WTC11 (cell line): Measurements from ENCODE around the gene DTX4. TPM values are rescaled to one million over a fixed set of nuclear protein-coding genes. Genes with fewer than 3 reads are reported as not detected.

Source experiments
- ATAC-seq: fragments of 200-7000 bp; cut with Tn5 transposase; 2 replicates; pipeline ENCODE4 v1.10.0; 2021; ENCODE audit warnings: mild to moderate bottlenecking, moderate library complexity
- CTCF ChIA-PET: fragments of 300-600 bp; sonication (Branson Sonifier 250); formaldehyde crosslinking; loops from one replicate; lab custom pipeline; 2021; ENCODE audit warnings: antibody characterized with exemption; lab: Charles Lee
- POLR2A ChIA-PET: fragments of 350-600 bp; sonication (Branson Sonifier 250); formaldehyde crosslinking; loops from one replicate; lab custom pipeline; 2021; ENCODE audit warnings: antibody characterized with exemption; lab: Charles Lee
- DNase-seq: peaks from one replicate; pipeline ENCODE4 v3.0.0; 2021; ENCODE audit warnings: low spot score
- H3K27ac Mint-ChIP-seq: 2 replicates; pipeline ENCODE4 v1.8.0; 2021; ENCODE audit warnings: mixed read lengths
- H3K27me3 Mint-ChIP-seq: 2 replicates; pipeline ENCODE4 v1.8.0; 2021; ENCODE audit warnings: low read depth, mild to moderate bottlenecking, moderate library complexity, mixed read lengths
- H3K36me3 Mint-ChIP-seq: 2 replicates; pipeline ENCODE4 v1.8.0; 2021; ENCODE audit warnings: mixed read lengths
- H3K4me1 Mint-ChIP-seq: 2 replicates; pipeline ENCODE4 v1.8.0; 2022; ENCODE audit warnings: mixed read lengths
- H3K4me3 Mint-ChIP-seq: 2 replicates; pipeline ENCODE4 v1.8.0; 2021; ENCODE audit warnings: mild to moderate bottlenecking, moderate library complexity, mixed read lengths
- H3K9me3 Mint-ChIP-seq: 2 replicates; pipeline ENCODE4 v1.8.0; 2021; ENCODE audit warnings: mixed read lengths
- CREM ChIP-seq: sonication (generic); formaldehyde crosslinking; IDR thresholded peaks from 2 replicates; pipeline ENCODE4 v1.8.1; 2022; ENCODE audit warnings: mild to moderate bottlenecking, missing genetic modification reagents, moderate library complexity
- CTCF ChIP-seq: fragments of 200-600 bp; IDR thresholded peaks from 2 replicates; pipeline ENCODE4 v1.8.0; 2022; ENCODE audit warnings: antibody characterized with exemption
- E2F5 ChIP-seq: sonication (generic); formaldehyde crosslinking; IDR thresholded peaks from 2 replicates; pipeline ENCODE4 v1.8.1; 2022; ENCODE audit warnings: mild to moderate bottlenecking, moderate library complexity, missing genetic modification reagents
- SMAD3 ChIP-seq: sonication (generic); formaldehyde crosslinking; IDR thresholded peaks from 2 replicates; pipeline ENCODE4 v1.8.0; 2022; ENCODE audit warnings: missing genetic modification reagents, mild to moderate bottlenecking, borderline replicate concordance
- STAT6 ChIP-seq: sonication (generic); formaldehyde crosslinking; conservative IDR thresholded peaks from 2 replicates; pipeline ENCODE4 v1.8.1; 2023; ENCODE audit warnings: mild to moderate bottlenecking, low read depth, missing genetic modification reagents, moderate library complexity
- ZNF281 ChIP-seq: sonication (generic); formaldehyde crosslinking; IDR thresholded peaks from 2 replicates; pipeline ENCODE4 v1.8.0; 2023; ENCODE audit warnings: mild to moderate bottlenecking, missing genetic modification reagents
- ZNF671 ChIP-seq: fragments of 250-450 bp; sonication (Bioruptor Pico); IDR thresholded peaks from 2 replicates; pipeline ENCODE4 v1.8.0; 2021; ENCODE audit warnings: mild to moderate bottlenecking
- total RNA-seq: library from RNA; stranded (reverse); gene quantifications from 3 replicates; pipeline ENCODE4 v1.2.3, GENCODE V29; 2021
- TF ChIP-seq, protein P1 (sequence below): sonication (generic); formaldehyde crosslinking; IDR thresholded peaks from 2 replicates; pipeline ENCODE4 v1.8.0; 2023; ENCODE audit warnings: missing genetic modification reagents, mild to moderate bottlenecking, borderline replicate concordance

DTX4 gene
- total RNA-seq, 1 experiment from 2014 or later, result 15.5 TPM

DNA sequence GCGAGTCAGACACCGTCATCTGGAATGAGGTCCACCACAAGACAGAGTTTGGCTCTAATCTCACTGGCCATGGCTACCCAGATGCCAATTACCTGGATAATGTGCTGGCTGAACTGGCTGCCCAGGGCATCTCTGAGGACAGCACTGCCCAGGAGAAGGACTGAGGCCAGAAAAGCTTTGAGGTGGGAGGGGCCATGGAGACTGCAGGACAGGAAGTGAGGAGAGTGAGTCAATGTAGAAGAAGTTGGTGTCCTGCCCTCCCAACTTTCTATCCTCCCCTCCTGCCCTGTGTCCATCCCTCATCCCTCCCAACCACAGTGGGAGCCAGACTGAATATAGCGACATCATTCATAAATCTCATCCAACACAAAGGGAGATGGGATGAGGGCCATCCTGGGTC is 32.8 kb downstream of the DTX4 start:
- ChIA-PET POLR2A (no interaction called here), CTCF (interaction anchor here (0.9 to 4.3 kb wide), 3 partner anchors 18 to 23 kb away, joined by 3 to 38 read pairs (median 4); no protein-coding TSS in a partner anchor)
- Mint-ChIP-seq H3K27me3 (no peaks in the 10 kb centered on the region), H3K4me1 (peaks cover 6% of the 10 kb centered on the region), H3K36me3 (peaks cover 33% of the 10 kb centered on the region), H3K27ac (no peak overlapping the region), H3K4me3 (no peak overlapping the region), H3K9me3 (no peaks in the 10 kb centered on the region)
- DNase-seq (no peak), ATAC-seq (no peak)
- no peak for TF ChIP-seq CREM (CRISPR knock-in tag)
- TF ChIP-seq ZNF281 (CRISPR knock-in tag), result no peak
- no peak for TF ChIP-seq CTCF
- no peak for TF ChIP-seq STAT6 (CRISPR knock-in tag)
- no peak for TF ChIP-seq E2F5 (CRISPR knock-in tag)

DNA sequence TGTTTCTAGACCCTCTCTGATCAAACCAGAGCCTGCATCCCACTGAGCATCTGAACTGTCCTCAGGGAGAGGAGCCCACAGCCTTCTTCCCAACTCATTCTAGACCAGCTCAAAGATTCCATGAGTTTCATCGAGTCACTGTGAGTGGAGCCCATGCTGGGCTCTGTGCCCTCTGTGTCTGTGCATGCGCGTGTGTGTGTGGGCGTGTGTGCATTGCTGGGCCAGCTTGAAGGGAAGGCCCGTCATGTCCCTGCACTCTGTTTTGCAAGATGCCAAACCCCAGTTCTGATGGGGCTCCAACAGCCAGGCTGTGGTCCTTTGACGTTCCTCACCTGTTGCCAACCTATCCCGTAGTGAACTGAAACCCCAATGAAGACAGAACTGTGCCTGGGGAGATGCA is 33.7 kb downstream of the DTX4 start:
- H3K4me1 Mint-ChIP-seq, result peaks cover 6% of the 10 kb centered on the region
- no peak overlapping the region for H3K4me3 Mint-ChIP-seq
- ChIA-PET POLR2A (interaction anchor here (1.0 kb wide), 1 partner anchor 23 kb away, joined by 6 read pairs; no protein-coding TSS in a partner anchor), CTCF (interaction anchor here (1.1 to 4.3 kb wide), 7 partner anchors 15 to 235 kb away, joined by 3 to 38 read pairs (median 4); partner anchors contain the start of gene DTX4)
- ATAC-seq (no peak), DNase-seq (no peak)
- H3K9me3 Mint-ChIP-seq, result no peaks in the 10 kb centered on the region
- H3K27ac Mint-ChIP-seq, result no peak overlapping the region
- TF ChIP-seq SMAD3 (CRISPR knock-in tag) (no peak), ZNF671 (CRISPR knock-in tag) (no peak)
- TF ChIP-seq, protein P1, sequence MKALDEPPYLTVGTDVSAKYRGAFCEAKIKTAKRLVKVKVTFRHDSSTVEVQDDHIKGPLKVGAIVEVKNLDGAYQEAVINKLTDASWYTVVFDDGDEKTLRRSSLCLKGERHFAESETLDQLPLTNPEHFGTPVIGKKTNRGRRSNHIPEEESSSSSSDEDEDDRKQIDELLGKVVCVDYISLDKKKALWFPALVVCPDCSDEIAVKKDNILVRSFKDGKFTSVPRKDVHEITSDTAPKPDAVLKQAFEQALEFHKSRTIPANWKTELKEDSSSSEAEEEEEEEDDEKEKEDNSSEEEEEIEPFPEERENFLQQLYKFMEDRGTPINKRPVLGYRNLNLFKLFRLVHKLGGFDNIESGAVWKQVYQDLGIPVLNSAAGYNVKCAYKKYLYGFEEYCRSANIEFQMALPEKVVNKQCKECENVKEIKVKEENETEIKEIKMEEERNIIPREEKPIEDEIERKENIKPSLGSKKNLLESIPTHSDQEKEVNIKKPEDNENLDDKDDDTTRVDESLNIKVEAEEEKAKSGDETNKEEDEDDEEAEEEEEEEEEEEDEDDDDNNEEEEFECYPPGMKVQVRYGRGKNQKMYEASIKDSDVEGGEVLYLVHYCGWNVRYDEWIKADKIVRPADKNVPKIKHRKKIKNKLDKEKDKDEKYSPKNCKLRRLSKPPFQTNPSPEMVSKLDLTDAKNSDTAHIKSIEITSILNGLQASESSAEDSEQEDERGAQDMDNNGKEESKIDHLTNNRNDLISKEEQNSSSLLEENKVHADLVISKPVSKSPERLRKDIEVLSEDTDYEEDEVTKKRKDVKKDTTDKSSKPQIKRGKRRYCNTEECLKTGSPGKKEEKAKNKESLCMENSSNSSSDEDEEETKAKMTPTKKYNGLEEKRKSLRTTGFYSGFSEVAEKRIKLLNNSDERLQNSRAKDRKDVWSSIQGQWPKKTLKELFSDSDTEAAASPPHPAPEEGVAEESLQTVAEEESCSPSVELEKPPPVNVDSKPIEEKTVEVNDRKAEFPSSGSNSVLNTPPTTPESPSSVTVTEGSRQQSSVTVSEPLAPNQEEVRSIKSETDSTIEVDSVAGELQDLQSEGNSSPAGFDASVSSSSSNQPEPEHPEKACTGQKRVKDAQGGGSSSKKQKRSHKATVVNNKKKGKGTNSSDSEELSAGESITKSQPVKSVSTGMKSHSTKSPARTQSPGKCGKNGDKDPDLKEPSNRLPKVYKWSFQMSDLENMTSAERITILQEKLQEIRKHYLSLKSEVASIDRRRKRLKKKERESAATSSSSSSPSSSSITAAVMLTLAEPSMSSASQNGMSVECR (CRISPR knock-in tag), result no peak
- H3K27me3 Mint-ChIP-seq, result no peaks in the 10 kb centered on the region
- H3K36me3 Mint-ChIP-seq, result peaks cover 25% of the 10 kb centered on the region
